ENCODE data around the gene TTI1. TPM values are rescaled to one million over a fixed set of nuclear protein-coding genes. Genes with fewer than 3 reads are reported as not detected.

Gene TTI1
- total and polyA plus RNA-seq, 2 of the 13 experiments (the other 11 are each of a cell fraction or from before 2014, with no cell fraction given): 22.9 to 39.8 TPM

DNA sequence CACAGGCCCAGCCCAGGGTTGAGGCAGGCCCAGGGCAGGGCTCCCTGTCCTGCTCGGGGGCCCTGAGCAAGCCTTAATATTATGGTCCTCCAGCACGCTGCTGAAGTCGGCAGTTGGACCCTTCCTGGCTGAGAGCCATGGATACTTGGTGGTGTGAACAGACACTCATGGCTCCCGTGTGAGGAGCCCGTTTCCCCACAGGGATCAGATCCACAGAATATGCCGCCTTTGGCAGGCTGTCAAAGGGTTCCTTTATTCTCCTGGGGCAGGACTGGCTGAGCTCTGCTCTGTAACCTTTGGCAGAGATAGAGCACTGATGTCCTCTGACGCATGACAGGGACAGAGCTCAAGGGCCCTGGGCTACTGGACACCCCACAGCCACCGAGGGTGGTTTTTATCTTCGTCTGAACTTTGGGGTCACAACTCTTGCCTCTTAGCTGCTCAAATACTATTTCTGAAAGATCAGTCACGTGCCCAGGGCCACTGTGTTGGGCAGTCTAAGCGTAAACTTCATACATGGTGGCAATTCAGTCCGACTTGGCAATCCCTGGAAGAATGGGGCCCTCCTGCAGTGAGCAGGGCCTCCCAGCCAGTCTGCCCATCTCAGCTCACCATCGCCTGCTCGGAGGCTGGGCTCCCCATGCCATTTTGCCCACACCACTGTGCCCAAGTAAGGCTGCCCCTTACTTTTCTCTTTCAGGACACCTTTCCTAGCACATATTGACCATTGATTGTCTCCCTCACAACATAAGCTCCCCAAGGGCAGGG lies 49.1 kb downstream of the TTI1 start (continued):
- TF ChIP-seq TFDP2 (CRISPR knock-in tag; IDR thresholded peaks at IDR 0.05): peak; percentile 72
- peak; percentile 79; the same call in 1 of the 2 replicates for TF ChIP-seq ZIK1 (CRISPR knock-in tag; IDR thresholded peaks at IDR 0.05; ENCODE audit: borderline replicate concordance, low read depth)
- TF ChIP-seq ZNF782 (CRISPR knock-in tag; IDR thresholded peaks at IDR 0.05; ENCODE audit: borderline replicate concordance): no peak
- no peak for TF ChIP-seq SNRNP70 (IDR thresholded peaks at IDR 0.05; ENCODE audit: low read depth, low read length)
- peak; percentile 64 for TF ChIP-seq ZNF883 (CRISPR knock-in tag; IDR thresholded peaks at IDR 0.05; ENCODE audit: not compliant biosample characterization)
- peak; percentile 63; the same call in 1 of the 2 replicates for TF ChIP-seq KMT2B (CRISPR knock-in tag; IDR thresholded peaks at IDR 0.05)
- TF ChIP-seq ZNF460 (CRISPR knock-in tag; IDR thresholded peaks at IDR 0.05; ENCODE audit: borderline replicate concordance): no peak
- TF ChIP-seq MAF1 (CRISPR knock-in tag; IDR thresholded peaks at IDR 0.05; ENCODE audit: borderline replicate concordance): no peak; the same call in 1 of the 2 replicates
- TF ChIP-seq POLR2A (IDR thresholded peaks at IDR 0.05; ENCODE audit: insufficient read depth in 1 of 2, low read depth in 2 of 2, low read length in 2 of 2): peak in 1 of 2 experiments; percentile 38; a peak in 2 of 4 replicates
- TF ChIP-seq DPF2 (CRISPR knock-in tag; IDR thresholded peaks at IDR 0.05; ENCODE audit: borderline replicate concordance, low read depth): no peak; the same call in 1 of the 2 replicates
- no peak for TF ChIP-seq ZNF468 (CRISPR knock-in tag; IDR thresholded peaks at IDR 0.05)
- no peak for TF ChIP-seq TGIF2 (CRISPR knock-in tag; IDR thresholded peaks at IDR 0.05)
- TF ChIP-seq, protein P1, sequence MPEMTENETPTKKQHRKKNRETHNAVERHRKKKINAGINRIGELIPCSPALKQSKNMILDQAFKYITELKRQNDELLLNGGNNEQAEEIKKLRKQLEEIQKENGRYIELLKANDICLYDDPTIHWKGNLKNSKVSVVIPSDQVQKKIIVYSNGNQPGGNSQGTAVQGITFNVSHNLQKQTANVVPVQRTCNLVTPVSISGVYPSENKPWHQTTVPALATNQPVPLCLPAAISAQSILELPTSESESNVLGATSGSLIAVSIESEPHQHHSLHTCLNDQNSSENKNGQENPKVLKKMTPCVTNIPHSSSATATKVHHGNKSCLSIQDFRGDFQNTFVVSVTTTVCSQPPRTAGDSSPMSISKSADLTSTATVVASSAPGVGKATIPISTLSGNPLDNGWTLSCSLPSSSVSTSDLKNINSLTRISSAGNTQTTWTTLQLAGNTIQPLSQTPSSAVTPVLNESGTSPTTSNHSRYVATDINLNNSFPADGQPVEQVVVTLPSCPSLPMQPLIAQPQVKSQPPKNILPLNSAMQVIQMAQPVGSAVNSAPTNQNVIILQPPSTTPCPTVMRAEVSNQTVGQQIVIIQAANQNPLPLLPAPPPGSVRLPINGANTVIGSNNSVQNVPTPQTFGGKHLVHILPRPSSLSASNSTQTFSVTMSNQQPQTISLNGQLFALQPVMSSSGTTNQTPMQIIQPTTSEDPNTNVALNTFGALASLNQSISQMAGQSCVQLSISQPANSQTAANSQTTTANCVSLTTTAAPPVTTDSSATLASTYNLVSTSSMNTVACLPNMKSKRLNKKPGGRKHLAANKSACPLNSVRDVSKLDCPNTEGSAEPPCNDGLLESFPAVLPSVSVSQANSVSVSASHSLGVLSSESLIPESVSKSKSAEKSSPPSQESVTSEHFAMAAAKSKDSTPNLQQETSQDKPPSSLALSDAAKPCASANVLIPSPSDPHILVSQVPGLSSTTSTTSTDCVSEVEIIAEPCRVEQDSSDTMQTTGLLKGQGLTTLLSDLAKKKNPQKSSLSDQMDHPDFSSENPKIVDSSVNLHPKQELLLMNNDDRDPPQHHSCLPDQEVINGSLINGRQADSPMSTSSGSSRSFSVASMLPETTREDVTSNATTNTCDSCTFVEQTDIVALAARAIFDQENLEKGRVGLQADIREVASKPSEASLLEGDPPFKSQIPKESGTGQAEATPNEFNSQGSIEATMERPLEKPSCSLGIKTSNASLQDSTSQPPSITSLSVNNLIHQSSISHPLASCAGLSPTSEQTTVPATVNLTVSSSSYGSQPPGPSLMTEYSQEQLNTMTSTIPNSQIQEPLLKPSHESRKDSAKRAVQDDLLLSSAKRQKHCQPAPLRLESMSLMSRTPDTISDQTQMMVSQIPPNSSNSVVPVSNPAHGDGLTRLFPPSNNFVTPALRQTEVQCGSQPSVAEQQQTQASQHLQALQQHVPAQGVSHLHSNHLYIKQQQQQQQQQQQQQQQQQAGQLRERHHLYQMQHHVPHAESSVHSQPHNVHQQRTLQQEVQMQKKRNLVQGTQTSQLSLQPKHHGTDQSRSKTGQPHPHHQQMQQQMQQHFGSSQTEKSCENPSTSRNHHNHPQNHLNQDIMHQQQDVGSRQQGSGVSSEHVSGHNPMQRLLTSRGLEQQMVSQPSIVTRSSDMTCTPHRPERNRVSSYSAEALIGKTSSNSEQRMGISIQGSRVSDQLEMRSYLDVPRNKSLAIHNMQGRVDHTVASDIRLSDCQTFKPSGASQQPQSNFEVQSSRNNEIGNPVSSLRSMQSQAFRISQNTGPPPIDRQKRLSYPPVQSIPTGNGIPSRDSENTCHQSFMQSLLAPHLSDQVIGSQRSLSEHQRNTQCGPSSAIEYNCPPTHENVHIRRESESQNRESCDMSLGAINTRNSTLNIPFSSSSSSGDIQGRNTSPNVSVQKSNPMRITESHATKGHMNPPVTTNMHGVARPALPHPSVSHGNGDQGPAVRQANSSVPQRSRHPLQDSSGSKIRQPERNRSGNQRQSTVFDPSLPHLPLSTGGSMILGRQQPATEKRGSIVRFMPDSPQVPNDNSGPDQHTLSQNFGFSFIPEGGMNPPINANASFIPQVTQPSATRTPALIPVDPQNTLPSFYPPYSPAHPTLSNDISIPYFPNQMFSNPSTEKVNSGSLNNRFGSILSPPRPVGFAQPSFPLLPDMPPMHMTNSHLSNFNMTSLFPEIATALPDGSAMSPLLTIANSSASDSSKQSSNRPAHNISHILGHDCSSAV (CRISPR knock-in tag; IDR thresholded peaks at IDR 0.05; ENCODE audit: borderline replicate concordance): no peak
- TF ChIP-seq, protein P2, sequence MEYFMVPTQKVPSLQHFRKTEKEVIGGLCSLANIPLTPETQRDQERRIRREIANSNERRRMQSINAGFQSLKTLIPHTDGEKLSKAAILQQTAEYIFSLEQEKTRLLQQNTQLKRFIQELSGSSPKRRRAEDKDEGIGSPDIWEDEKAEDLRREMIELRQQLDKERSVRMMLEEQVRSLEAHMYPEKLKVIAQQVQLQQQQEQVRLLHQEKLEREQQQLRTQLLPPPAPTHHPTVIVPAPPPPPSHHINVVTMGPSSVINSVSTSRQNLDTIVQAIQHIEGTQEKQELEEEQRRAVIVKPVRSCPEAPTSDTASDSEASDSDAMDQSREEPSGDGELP (IDR thresholded peaks at IDR 0.05; ENCODE audit: borderline replicate concordance, low read depth): no peak
- no peak; the same call in 1 of the 2 replicates for TF ChIP-seq ZNF572 (CRISPR knock-in tag; IDR thresholded peaks at IDR 0.05)
- 0 out of 2 replicates have a peak, but pooled peaks have one; percentile 60 for TF ChIP-seq ZNF264 (CRISPR knock-in tag; IDR thresholded peaks at IDR 0.05)
- no peak for TF ChIP-seq ZNF775 (CRISPR knock-in tag; IDR thresholded peaks at IDR 0.05; ENCODE audit: borderline replicate concordance)
- TF ChIP-seq KLF9 (CRISPR knock-in tag; IDR thresholded peaks at IDR 0.05; ENCODE audit: low read depth): no peak
- TF ChIP-seq POGZ (CRISPR knock-in tag; IDR thresholded peaks at IDR 0.05): 0 out of 2 replicates have a peak, but pooled peaks have one; percentile 38
- TF ChIP-seq HHEX (CRISPR knock-in tag; IDR thresholded peaks at IDR 0.05): no peak

Data from HepG2 (cell line).